H1 (cell line): ENCODE data around the gene GRIK4. TPM values are rescaled to one million over a fixed set of nuclear protein-coding genes. Genes with fewer than 3 reads are reported as not detected.

ENCODE experiments used
- CEBPB ChIP-seq: IDR thresholded peaks from 2 replicates; pipeline ENCODE4 v1.6.1; 2012; ENCODE audit warnings: low read depth, low read length
- CHD7 ChIP-seq: fragments of 300-600 bp; sonication (generic); IDR thresholded peaks from 2 replicates; pipeline ENCODE4 v1.7.1; 2012; ENCODE audit warnings: low read length, moderate library complexity, mild to moderate bottlenecking, inconsistent platforms; ENCODE audit not compliant: insufficient replicate concordance
- HDAC2 ChIP-seq, 2 experiments: fragments of 300-600 bp in 1 of 2; sonication (generic) in 1 of 2; IDR thresholded peaks; 2 replicates each; pipeline ENCODE4 v1.6.1; 2011 to 2012; ENCODE audit warnings: low read depth in 2 of 2, low read length in 2 of 2, mild to moderate bottlenecking in 2 of 2, moderate library complexity in 2 of 2, borderline replicate concordance in 1 of 2, inconsistent platforms in 1 of 2
- HDAC6 ChIP-seq: IDR thresholded peaks from one replicate; pipeline ENCODE4 v1.7.1; 2012; ENCODE audit warnings: low read depth, mild to moderate bottlenecking, inconsistent platforms, low read length, moderate library complexity
- KDM5A ChIP-seq: fragments of 200-600 bp; IDR thresholded peaks from 2 replicates; pipeline ENCODE4 v1.7.1; 2012; ENCODE audit warnings: mild to moderate bottlenecking, low read length, inconsistent platforms, mixed read lengths
- RAD21 ChIP-seq, 2 experiments: IDR thresholded peaks in 1 of 2; conservative IDR thresholded peaks in 1 of 2; 2 replicates each; pipeline ENCODE4 v1.6.1; 2011; ENCODE audit warnings: low read depth in 2 of 2, low read length in 2 of 2, improper control_type of control experiment in 1 of 2, inconsistent platforms in 1 of 2, mild to moderate bottlenecking in 1 of 2, moderate library complexity in 1 of 2
- RBBP5 ChIP-seq: IDR thresholded peaks from 2 replicates; pipeline ENCODE4 v1.7.1; 2012; ENCODE audit warnings: low read depth, mild to moderate bottlenecking, inconsistent platforms, low read length, moderate library complexity, borderline replicate concordance
- TBP ChIP-seq: IDR thresholded peaks from 2 replicates; pipeline ENCODE4 v1.6.1; 2011; ENCODE audit warnings: low read depth, low read length, improper control_type of control experiment
- polyA plus RNA-seq, 7 experiments: library from polyadenylated mRNA; depleted of rRNA in 3 of 7; stranded (reverse) in 5 of 7; unstranded in 2 of 7; fragments of >200 nt in 5 of 7; fragments of 200-250 nt in 2 of 7; gene quantifications; 1 replicate in 5 of 7; 2 replicates in 1 of 7; 4 replicates in 1 of 7; pipeline versions ENCODE4 v1.2.1 to v1.2.3, GENCODE V29; 2011 to 2013; ENCODE audit warnings: missing spikeins in 2 of 7, mixed read lengths in 2 of 7
- total RNA-seq: library from RNA; stranded (reverse); fragmentation: NEBNext Ultra II Directional; extraction: Animal tissue kit (Norgen Biotek cat#: 25700); gene quantifications from 2 replicates; pipeline ENCODE4 v1.2.1, GENCODE V29; 2021

GRIK4 gene
- total and polyA plus RNA-seq, 2 of the 8 experiments (the other 6 are each of a cell fraction or from before 2014, with no cell fraction given), result 1.2 to 2.9 TPM

- no peak for TF ChIP-seq HDAC2 (IDR thresholded peaks at IDR 0.05; ENCODE audit: borderline replicate concordance in 1 of 2, low read depth in 2 of 2, low read length in 2 of 2)
- no peak for TF ChIP-seq TBP
- no peak for TF ChIP-seq CEBPB
- TF ChIP-seq CHD7, result no peak
- no peak for TF ChIP-seq KDM5A
- no peak for TF ChIP-seq RBBP5
- TF ChIP-seq RAD21 (IDR thresholded peaks at IDR 0.05 in 1 of 2, conservative IDR thresholded peaks at IDR 0.05 in 1 of 2; ENCODE audit: low read depth in 2 of 2, low read length in 2 of 2), result no peak
- no peak for TF ChIP-seq HDAC6
Observed at GRCh38 chr11:120969993-120970392, 458.4 kb downstream of the GRIK4 start (continued).
